H1 (cell line): ENCODE measurements around the gene MYH6. TPM values are rescaled to one million over a fixed set of nuclear protein-coding genes. Genes with fewer than 3 reads are reported as not detected.

ENCODE experiments used
- ATF2 ChIP-seq: IDR thresholded peaks from 2 replicates; pipeline ENCODE4 v1.6.1; 2012; ENCODE audit warnings: low read length, inconsistent platforms
- CBX8 ChIP-seq: fragments of 300-800, 300-1000 bp; sonication (generic); IDR thresholded peaks from 2 replicates; pipeline ENCODE4 v1.7.1; 2016; ENCODE audit warnings: low read depth, low read length, borderline replicate concordance
- CREB1 ChIP-seq: IDR thresholded peaks from 2 replicates; pipeline ENCODE4 v1.6.1; 2012; ENCODE audit warnings: inconsistent platforms
- RNF2 ChIP-seq: fragments of 200-900, 300-1000 bp; sonication (generic); IDR thresholded peaks from 2 replicates; pipeline ENCODE4 v1.7.1; 2016; ENCODE audit warnings: borderline replicate concordance, low read depth, mild to moderate bottlenecking, antibody characterized with exemption, low read length; ENCODE audit not compliant: poor library complexity, severe bottlenecking; ENCODE audit errors: missing control alignments
- polyA plus RNA-seq, 7 experiments: library from polyadenylated mRNA; depleted of rRNA in 3 of 7; stranded (reverse) in 5 of 7; unstranded in 2 of 7; fragments of >200 nt in 5 of 7; fragments of 200-250 nt in 2 of 7; gene quantifications; 1 replicate in 5 of 7; 2 replicates in 1 of 7; 4 replicates in 1 of 7; pipeline versions ENCODE4 v1.2.1 to v1.2.3, GENCODE V29; 2011 to 2013; ENCODE audit warnings: missing spikeins in 2 of 7, mixed read lengths in 2 of 7
- total RNA-seq: library from RNA; stranded (reverse); fragmentation: NEBNext Ultra II Directional; extraction: Animal tissue kit (Norgen Biotek cat#: 25700); gene quantifications from 2 replicates; pipeline ENCODE4 v1.2.1, GENCODE V29; 2021

The MYH6 gene
- total and polyA plus RNA-seq, 2 of the 8 experiments (the other 6 are each of a cell fraction or from before 2014, with no cell fraction given) = 0.03 TPM; not detected in 1

- TF ChIP-seq CBX8 (no peak), ATF2 (no peak), CREB1 (no peak), RNF2 (no peak)
These were observed 24.2 kb upstream of the MYH6 start (continued) for GRCh38 chr14:23432102-23432925.
